Stimulated activated CD4-positive, alpha-beta T cell treated with anti-CD3 and anti-CD28 coated beads, Interleukin-1b, Interleukin-23, amount 100 ng/mL, for 4 hours (primary cell): ENCODE data around the gene DCP2.

Experiments
- DNase-seq, 2 donors: peaks; one replicate each; pipeline ENCODE4 v3.0.0-alpha.2; 2020; ENCODE audit warnings: low read depth in 2 of 2

The DCP2 gene

GRCh38 chr5:112967520-112968083, 9.0 kb upstream of the DCP2 start:
- DNase-seq = no peak

GRCh38 chr5:112968411-112969106, 8.0 kb upstream of the DCP2 start:
- no peak for DNase-seq

- no peak for DNase-seq
Measured at GRCh38 chr5:112971276-112971675, 5.3 kb upstream of the DCP2 start.

- no peak for DNase-seq
Measured at GRCh38 chr5:112973036-112973435, 3.6 kb upstream of the DCP2 start.

- DNase-seq = no peak
Measured at GRCh38 chr5:112973904-112974303, 2.7 kb upstream of the DCP2 start.

- DNase-seq = no peak
Measured at GRCh38 chr5:112974901-112975300, 1.7 kb upstream of the DCP2 start.

- no peak for DNase-seq
Measured at GRCh38 chr5:112975721-112976431, 722 bp upstream of the DCP2 start.

GRCh38 chr5:112977440-112977861, 853 bp downstream of the DCP2 start:
- no peak for DNase-seq

GRCh38 chr5:112978836-112979235, 2.2 kb downstream of the DCP2 start:
- DNase-seq = no peak

- no peak for DNase-seq
Measured at GRCh38 chr5:112979723-112980122, 3.1 kb downstream of the DCP2 start.

- no peak for DNase-seq
Measured at GRCh38 chr5:112983363-112983762, 6.8 kb downstream of the DCP2 start.

- DNase-seq = no peak
Measured at GRCh38 chr5:112986224-112986623, 9.6 kb downstream of the DCP2 start.

- DNase-seq = peak; percentile 62 to 76
Measured at GRCh38 chr5:112995764-112996618, 19.4 kb downstream of the DCP2 start.

- DNase-seq = no peak
Measured at GRCh38 chr5:112996830-112997374, 20.3 kb downstream of the DCP2 start.

- DNase-seq = no peak
Measured at GRCh38 chr5:112998296-112998695, 21.7 kb downstream of the DCP2 start.

- no peak for DNase-seq
Measured at GRCh38 chr5:113000466-113000865, 23.9 kb downstream of the DCP2 start.

- DNase-seq = no peak
Measured at GRCh38 chr5:113002423-113002822, 25.8 kb downstream of the DCP2 start.

GRCh38 chr5:113003763-113004162, 27.2 kb downstream of the DCP2 start:
- no peak for DNase-seq

GRCh38 chr5:113005454-113005853, 28.9 kb downstream of the DCP2 start:
- no peak for DNase-seq

- no peak for DNase-seq
Measured at GRCh38 chr5:113017881-113018635, 41.5 kb downstream of the DCP2 start.
